H9 (cell line): ENCODE measurements around the gene DNAAF5. TPM values are rescaled to one million over a fixed set of nuclear protein-coding genes. Genes with fewer than 3 reads are reported as not detected.

Source experiments
- DNase-seq: peaks from one replicate; pipeline ENCODE4 v3.0.0-alpha.2; 2017
- H2AFZ ChIP-seq: one replicate; pipeline ENCODE4 v1.6.1; 2013; ENCODE audit warnings: mild to moderate bottlenecking, low read length, control low read depth, moderate library complexity
- H2AK5ac ChIP-seq: 2 replicates; pipeline ENCODE4 v1.6.1; 2013; ENCODE audit warnings: low read length, control low read depth, mixed read lengths; ENCODE audit not compliant: insufficient read length
- H2BK120ac ChIP-seq: one replicate; pipeline ENCODE4 v1.6.1; 2013; ENCODE audit warnings: low read depth, mild to moderate bottlenecking, low read length, control low read depth, inconsistent platforms; ENCODE audit not compliant: poor library complexity, severe bottlenecking
- H2BK12ac ChIP-seq: 2 replicates; pipeline ENCODE4 v1.6.1; 2013; ENCODE audit warnings: low read length, control low read depth, mixed read lengths, low read depth; ENCODE audit not compliant: insufficient read length
- H2BK15ac ChIP-seq: 2 replicates; pipeline ENCODE4 v1.6.1; 2013; ENCODE audit warnings: low read depth, low read length, control low read depth
- H2BK20ac ChIP-seq: one replicate; pipeline ENCODE4 v1.6.1; 2013; ENCODE audit warnings: low read depth, mild to moderate bottlenecking, low read length, control low read depth, inconsistent platforms; ENCODE audit not compliant: poor library complexity, severe bottlenecking
- H2BK5ac ChIP-seq: 2 replicates; pipeline ENCODE4 v1.6.1; 2013; ENCODE audit warnings: low read length, control low read depth, mixed read lengths; ENCODE audit not compliant: insufficient read length
- H3K14ac ChIP-seq: 2 replicates; pipeline ENCODE4 v1.6.1; 2013; ENCODE audit warnings: low read length, control low read depth; ENCODE audit not compliant: insufficient read depth
- H3K18ac ChIP-seq: 2 replicates; pipeline ENCODE4 v1.6.1; 2013; ENCODE audit warnings: low read depth, mild to moderate bottlenecking, mixed read lengths, low read length, control low read depth; ENCODE audit not compliant: insufficient read length
- H3K23ac ChIP-seq: 2 replicates; pipeline ENCODE4 v1.6.1; 2013; ENCODE audit warnings: low read length, control low read depth, mixed read lengths, low read depth; ENCODE audit not compliant: insufficient read length
- H3K23me2 ChIP-seq: 2 replicates; pipeline ENCODE4 v1.6.1; 2013; ENCODE audit warnings: low read depth, mild to moderate bottlenecking, mixed read lengths, low read length, control low read depth; ENCODE audit not compliant: insufficient read length, poor library complexity, severe bottlenecking
- H3K27ac ChIP-seq: 2 replicates; pipeline ENCODE4 v1.5.1; 2013; ENCODE audit warnings: low read length, control low read depth, mixed read lengths, low read depth; ENCODE audit not compliant: insufficient read length
- H3K27me3 ChIP-seq: 2 replicates; pipeline ENCODE4 v1.6.1; 2013; ENCODE audit warnings: low read length, control low read depth, inconsistent platforms; ENCODE audit not compliant: insufficient read depth
- H3K4ac ChIP-seq: 2 replicates; pipeline ENCODE4 v1.6.1; 2013; ENCODE audit warnings: low read depth, mild to moderate bottlenecking, control low read depth, inconsistent platforms, low read length, moderate library complexity
- H3K4me1 ChIP-seq: 2 replicates; pipeline ENCODE4 v1.6.1; 2013; ENCODE audit warnings: low read length, control low read depth, inconsistent platforms; ENCODE audit not compliant: insufficient read depth
- H3K4me2 ChIP-seq: 2 replicates; pipeline ENCODE4 v1.6.1; 2013; ENCODE audit warnings: low read length, control low read depth, mixed read lengths; ENCODE audit not compliant: insufficient read length, insufficient read depth
- H3K56ac ChIP-seq: 2 replicates; pipeline ENCODE4 v1.6.1; 2013; ENCODE audit warnings: low read depth, mild to moderate bottlenecking, mixed read lengths, low read length, control low read depth; ENCODE audit not compliant: insufficient read length
- H3K79me1 ChIP-seq: 2 replicates; pipeline ENCODE4 v1.6.1; 2013; ENCODE audit warnings: low read depth, mild to moderate bottlenecking, moderate library complexity, low read length, control low read depth, inconsistent platforms; ENCODE audit not compliant: insufficient read depth, poor library complexity, severe bottlenecking
- H3K79me2 ChIP-seq: 2 replicates; pipeline ENCODE4 v1.6.1; 2013; ENCODE audit warnings: low read length, control low read depth, inconsistent platforms; ENCODE audit not compliant: insufficient read depth
- H3K9ac ChIP-seq: 2 replicates; pipeline ENCODE4 v1.6.1; 2013; ENCODE audit warnings: low read length, control low read depth, mixed read lengths; ENCODE audit not compliant: insufficient read length; ENCODE audit errors: extremely low read depth
- H3K9me3 ChIP-seq: one replicate; pipeline ENCODE4 v1.6.1; 2013; ENCODE audit warnings: low read depth, low read length, inconsistent platforms; ENCODE audit not compliant: control insufficient read depth
- H3T11ph ChIP-seq: one replicate; pipeline ENCODE4 v1.6.1; 2013; ENCODE audit warnings: mild to moderate bottlenecking, low read length, control low read depth, inconsistent platforms
- H4K20me1 ChIP-seq: one replicate; pipeline ENCODE4 v1.6.1; 2013; ENCODE audit not compliant: control insufficient read depth, insufficient read length, insufficient read depth
- H4K5ac ChIP-seq: 2 replicates; pipeline ENCODE4 v1.6.1; 2013; ENCODE audit warnings: low read depth, mild to moderate bottlenecking, mixed read lengths, low read length, control low read depth; ENCODE audit not compliant: insufficient read length
- H4K8ac ChIP-seq: replicated peaks from 2 replicates; pipeline ENCODE4 v1.6.1; 2013; ENCODE audit warnings: low read length, control low read depth, mixed read lengths, low read depth; ENCODE audit not compliant: insufficient read length
- H4K91ac ChIP-seq: 2 replicates; pipeline ENCODE4 v1.6.1; 2013; ENCODE audit warnings: low read depth, mild to moderate bottlenecking, moderate library complexity, mixed read lengths, low read length, control low read depth; ENCODE audit not compliant: insufficient read length
- H3K27ac Mint-ChIP-seq, 3 experiments: 2 replicates in 2 of 3; 3 replicates in 1 of 3; pipeline ENCODE4 v1.8.0; 2020 to 2021; ENCODE audit warnings: mixed read lengths in 3 of 3, mild to moderate bottlenecking in 1 of 3, moderate library complexity in 1 of 3
- H3K27me3 Mint-ChIP-seq: 2 replicates; pipeline ENCODE4 v1.8.0; 2021; ENCODE audit warnings: low read depth, mild to moderate bottlenecking, moderate library complexity, mixed read lengths
- H3K36me3 Mint-ChIP-seq, 3 experiments: 2 replicates in 2 of 3; 3 replicates in 1 of 3; pipeline ENCODE4 v1.8.0; 2020 to 2021; ENCODE audit warnings: low read depth in 3 of 3, mixed read lengths in 3 of 3; ENCODE audit not compliant: insufficient read depth in 1 of 3
- H3K4me1 Mint-ChIP-seq, 2 experiments: 2 replicates each; pipeline ENCODE4 v1.8.0; 2020; ENCODE audit warnings: mixed read lengths in 2 of 2
- H3K4me3 Mint-ChIP-seq, 2 experiments: 2 replicates in 1 of 2; 3 replicates in 1 of 2; pipeline ENCODE4 v1.8.0; 2020 to 2021; ENCODE audit warnings: mild to moderate bottlenecking in 2 of 2, mixed read lengths in 2 of 2, moderate library complexity in 1 of 2
- H3K9me3 Mint-ChIP-seq, 2 experiments: 2 replicates in 1 of 2; 3 replicates in 1 of 2; pipeline ENCODE4 v1.8.0; 2020; ENCODE audit warnings: mild to moderate bottlenecking in 2 of 2, mixed read lengths in 2 of 2, moderate library complexity in 1 of 2
- WGBS: extraction: QIAGEN DNeasy Blood & Tissue Kit; methylation state at CpG from one replicate; pipeline ENCODE4 v1.1.7; 2013; ENCODE audit warnings: missing lambda C conversion rate, low lambda C conversion rate, mixed read lengths; ENCODE audit not compliant: insufficient read length; ENCODE audit errors: extremely low coverage; 5-methylcytosine and 5-hydroxymethylcytosine counted together
- total RNA-seq: library from RNA; stranded (reverse); gene quantifications from 2 replicates; pipeline ENCODE4 v1.2.1, GENCODE V29; 2021
- TF ChIP-seq, protein P1 (sequence below): fragments of 200-600 bp; sonication (generic); conservative IDR thresholded peaks from 3 replicates; pipeline ENCODE4 v1.8.0; 2021; ENCODE audit warnings: antibody characterized with exemption, mild to moderate bottlenecking

DNAAF5 gene
- total RNA-seq, 1 experiment from 2014 or later: 43.5 TPM

DNA sequence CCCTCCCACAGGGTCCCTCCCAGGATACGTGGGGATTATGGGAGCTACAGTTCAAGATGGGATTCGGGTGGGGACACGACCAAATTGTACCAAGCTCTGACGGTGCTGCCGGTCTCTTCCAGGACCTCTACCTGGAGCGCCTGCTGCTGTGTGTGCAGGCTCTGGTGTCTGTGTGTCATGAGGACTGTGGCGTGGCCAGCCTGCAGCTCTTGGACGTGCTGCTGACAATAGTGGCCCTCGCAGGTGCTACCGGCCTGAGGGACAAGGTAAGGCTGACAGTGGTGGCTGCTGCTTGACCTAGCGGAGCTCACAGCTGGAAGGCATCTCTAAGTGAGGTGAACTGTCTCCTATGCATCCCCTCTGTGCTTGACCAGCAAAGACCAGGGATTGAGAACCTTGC, 35.1 kb downstream of the DNAAF5 start:
- Histone ChIP-seq H3K56ac (no peak overlapping the region), H2AK5ac (no peak overlapping the region), H2BK15ac (no peak overlapping the region), H2BK120ac (no peak overlapping the region), H3K4me2 (no peak overlapping the region), H4K5ac (no peak overlapping the region), H2BK5ac (no peak overlapping the region), H3K23ac (no peak overlapping the region), H2BK12ac (no peak overlapping the region), H3K4me1 (no peaks in the 10 kb centered on the region), H4K91ac (no peak overlapping the region), H2AFZ (no peak overlapping the region), H3K27ac (no peak overlapping the region), H3K4ac (no peak overlapping the region), H3K9me3 (no peaks in the 10 kb centered on the region), H3K14ac (no peak overlapping the region), H3K79me1 (no peaks in the 10 kb centered on the region), H3K27me3 (no peaks in the 10 kb centered on the region), H4K20me1 (no peaks in the 10 kb centered on the region), H3K79me2 (no peaks in the 10 kb centered on the region), H3T11ph (no peak overlapping the region), H3K9ac (no peak overlapping the region), H3K23me2 (no peaks in the 10 kb centered on the region), H2BK20ac (no peak overlapping the region), H4K8ac (no peak overlapping the region), H3K18ac (no peak overlapping the region)
- H3K27me3 Mint-ChIP-seq: no peaks in the 10 kb centered on the region
- TF ChIP-seq, protein P1, sequence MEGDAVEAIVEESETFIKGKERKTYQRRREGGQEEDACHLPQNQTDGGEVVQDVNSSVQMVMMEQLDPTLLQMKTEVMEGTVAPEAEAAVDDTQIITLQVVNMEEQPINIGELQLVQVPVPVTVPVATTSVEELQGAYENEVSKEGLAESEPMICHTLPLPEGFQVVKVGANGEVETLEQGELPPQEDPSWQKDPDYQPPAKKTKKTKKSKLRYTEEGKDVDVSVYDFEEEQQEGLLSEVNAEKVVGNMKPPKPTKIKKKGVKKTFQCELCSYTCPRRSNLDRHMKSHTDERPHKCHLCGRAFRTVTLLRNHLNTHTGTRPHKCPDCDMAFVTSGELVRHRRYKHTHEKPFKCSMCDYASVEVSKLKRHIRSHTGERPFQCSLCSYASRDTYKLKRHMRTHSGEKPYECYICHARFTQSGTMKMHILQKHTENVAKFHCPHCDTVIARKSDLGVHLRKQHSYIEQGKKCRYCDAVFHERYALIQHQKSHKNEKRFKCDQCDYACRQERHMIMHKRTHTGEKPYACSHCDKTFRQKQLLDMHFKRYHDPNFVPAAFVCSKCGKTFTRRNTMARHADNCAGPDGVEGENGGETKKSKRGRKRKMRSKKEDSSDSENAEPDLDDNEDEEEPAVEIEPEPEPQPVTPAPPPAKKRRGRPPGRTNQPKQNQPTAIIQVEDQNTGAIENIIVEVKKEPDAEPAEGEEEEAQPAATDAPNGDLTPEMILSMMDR: no peak
- no peak overlapping the region for H3K27ac Mint-ChIP-seq
- no peaks in the 10 kb centered on the region for H3K9me3 Mint-ChIP-seq
- DNase-seq: no peak
- H3K4me1 Mint-ChIP-seq: no peaks in the 10 kb centered on the region
- whole genome bisulfite sequencing: no CpG with 5 or more reads among the region's 11 CpGs
- H3K4me3 Mint-ChIP-seq: no peak overlapping the region
- peaks cover 43 to 76% (median 63%) of the 10 kb centered on the region in 3 experiments for H3K36me3 Mint-ChIP-seq
